GM12801 (cell line): ENCODE data around the gene RPL34.

Source experiments
- CTCF ChIP-seq: IDR thresholded peaks from one replicate; pipeline ENCODE4 v1.5.1; 2011; ENCODE audit warnings: control low read depth; ENCODE audit not compliant: insufficient read length; ENCODE audit errors: extremely low read depth

RPL34 gene

GRCh38 chr4:108650212-108651013 is 30.0 kb downstream of the RPL34 start, which contains the start of gene OSTC:
Gene OSTC (plus strand): TSS chr4:108650599. CDS start chr4:108650656, 57 bp downstream.
- no peak for TF ChIP-seq CTCF

GRCh38 chr4:108651014-108651791 is 30.8 kb downstream of the RPL34 start:
- TF ChIP-seq CTCF: no peak

- TF ChIP-seq CTCF: no peak
Observed at GRCh38 chr4:108662629-108663028, 42.3 kb downstream of the RPL34 start.

GRCh38 chr4:108674356-108674977 is 54.1 kb downstream of the RPL34 start:
- TF ChIP-seq CTCF: no peak
